Dedifferentiated amniotic fluid mesenchymal stem cell (primary cell): Measurements from ENCODE around the gene PRUNE1.
A peak's percentile ranks its signal among the peaks of the same experiment; 100 is the strongest.

Experiments used
- DNase-seq: peaks from one replicate; pipeline ENCODE4 v3.0.0-alpha.2; 2016; ENCODE audit errors: extremely low spot score

The PRUNE1 gene

GRCh38 chr1:151050051-151050688, 41.9 kb downstream of the PRUNE1 start:
- DNase-seq, result no peak

DNA sequence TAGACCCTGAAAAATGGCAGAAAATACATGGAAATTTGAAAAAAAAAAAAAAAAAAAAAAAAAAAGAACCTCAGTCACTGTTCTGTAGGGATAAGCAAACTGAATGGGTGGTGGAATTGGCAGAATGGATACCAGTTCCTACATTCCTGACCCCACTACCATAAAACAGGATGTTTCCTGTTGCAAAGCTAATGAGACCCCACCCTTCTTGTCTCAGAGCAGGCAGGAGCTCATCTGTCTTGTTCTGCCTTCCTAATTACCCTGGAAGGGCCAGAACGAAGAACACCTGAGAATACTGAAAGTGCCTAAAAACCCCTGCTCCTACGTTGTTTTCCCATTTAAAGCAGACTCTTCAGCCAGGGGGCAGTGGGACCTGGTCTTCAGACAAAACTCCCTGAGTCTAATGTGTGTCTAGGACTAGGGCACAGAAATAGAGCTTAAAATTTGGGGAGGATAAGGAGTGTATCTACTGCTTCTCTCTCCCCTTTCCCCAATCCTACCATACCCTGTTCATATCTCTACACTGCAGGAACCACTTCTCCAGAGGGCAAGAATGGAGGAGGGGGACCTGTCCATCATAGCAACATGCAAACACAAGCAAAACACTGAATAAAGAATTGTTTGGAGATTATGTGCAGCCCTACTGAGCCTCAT, 43.2 kb downstream of the PRUNE1 start:
- DNase-seq, result no peak

DNA sequence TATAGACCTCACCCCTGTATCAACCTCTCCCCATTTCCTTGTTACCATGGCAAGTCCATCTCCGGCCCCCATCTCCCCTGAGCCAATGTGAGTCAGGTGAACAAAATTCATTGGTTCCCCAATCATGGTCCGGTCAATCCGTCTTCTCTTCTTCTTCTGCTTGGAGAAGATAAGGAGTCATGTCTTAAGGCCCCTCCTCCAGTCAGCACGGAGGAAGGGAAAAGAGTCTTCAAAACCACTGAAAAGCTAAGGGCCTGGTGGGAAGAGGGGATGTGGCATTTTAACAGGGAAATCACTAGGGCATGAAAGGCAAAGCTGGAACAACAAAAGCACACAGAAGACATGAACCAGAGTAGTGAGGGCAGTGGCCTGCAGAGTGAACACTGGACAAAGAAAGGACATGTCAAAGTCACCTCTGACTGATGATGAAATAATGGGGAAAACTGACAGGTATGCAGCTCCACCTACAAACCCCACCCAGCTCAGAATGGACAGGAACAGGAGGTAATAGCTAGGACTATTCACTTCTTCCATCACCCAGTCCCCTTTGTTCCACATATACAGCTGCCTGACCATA, 46.8 kb downstream of the PRUNE1 start:
- no peak for DNase-seq

- no peak for DNase-seq
Measured at GRCh38 chr1:151055581-151055980, 47.3 kb downstream of the PRUNE1 start.

GRCh38 chr1:151056149-151056548, 47.9 kb downstream of the PRUNE1 start:
- DNase-seq, result no peak

DNA sequence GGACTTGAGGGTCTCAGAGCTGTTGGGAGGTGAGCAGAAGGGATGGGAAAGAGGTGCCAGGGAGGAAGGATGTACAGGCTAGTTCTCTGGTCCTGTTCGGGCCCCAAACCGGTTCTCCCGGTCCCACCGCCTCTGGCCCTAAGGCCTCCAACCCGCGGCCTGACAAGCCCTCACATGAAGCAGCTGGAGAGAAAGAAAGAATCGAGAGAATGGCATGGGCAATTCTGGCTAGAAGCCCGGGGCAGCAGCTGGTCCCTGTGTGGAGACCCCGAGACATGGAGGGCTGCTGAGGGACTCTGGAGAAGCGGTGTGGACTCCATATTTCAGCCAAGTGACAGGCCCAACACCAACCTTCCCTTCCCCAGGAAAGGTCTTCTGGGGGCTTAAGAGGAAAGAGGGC, 50.4 kb downstream of the PRUNE1 start:
- DNase-seq, result no peak

GRCh38 chr1:151059109-151060006, 51.1 kb downstream of the PRUNE1 start, which contains the start of gene CDC42SE1:
Gene CDC42SE1, minus strand, starts transcription at chr1:151059622. Its CDS starts 3,892 bp downstream, at chr1:151055730.
- peak; percentile 73 for DNase-seq

DNA sequence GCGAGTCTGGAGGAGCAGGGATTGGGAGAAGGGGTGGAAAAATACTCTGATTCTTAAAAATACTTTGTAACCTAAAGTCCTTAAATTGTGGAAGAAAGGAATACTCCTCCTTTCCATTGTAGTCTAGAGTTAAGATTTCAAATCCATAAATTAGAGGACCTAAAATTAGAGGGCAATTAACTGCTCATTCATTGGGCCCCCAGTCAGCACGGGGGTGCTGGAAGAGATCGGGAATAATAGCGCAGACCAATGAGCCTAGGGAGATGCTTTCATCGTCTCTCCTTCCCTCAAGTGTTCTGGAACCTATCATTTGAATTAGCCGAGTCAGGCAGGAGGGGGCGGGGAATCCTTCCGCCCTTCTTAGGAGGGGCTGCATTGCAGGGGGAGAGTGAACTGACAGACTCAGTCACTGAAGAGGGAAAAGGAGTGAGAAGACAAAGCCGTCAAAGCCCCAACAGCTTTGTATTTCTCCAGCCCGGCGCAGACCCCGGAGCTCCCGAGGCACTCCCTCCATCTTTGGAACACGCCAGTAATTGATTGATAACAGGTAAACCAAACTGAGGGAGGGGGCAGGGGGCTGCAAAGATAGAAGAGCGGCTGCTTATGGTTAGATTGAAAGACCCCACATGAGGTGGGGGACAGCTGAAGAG, 51.9 kb downstream of the PRUNE1 start, which contains the start of gene MLLT11:
Gene MLLT11 (plus strand): TSS at position 391 of the 650 bp plus-strand sequence. CDS start 6,828 bp downstream, outside the sequence.
- peak; percentile 48 for DNase-seq

- no peak for DNase-seq
Measured at GRCh38 chr1:151060657-151061421, 52.6 kb downstream of the PRUNE1 start.

DNA sequence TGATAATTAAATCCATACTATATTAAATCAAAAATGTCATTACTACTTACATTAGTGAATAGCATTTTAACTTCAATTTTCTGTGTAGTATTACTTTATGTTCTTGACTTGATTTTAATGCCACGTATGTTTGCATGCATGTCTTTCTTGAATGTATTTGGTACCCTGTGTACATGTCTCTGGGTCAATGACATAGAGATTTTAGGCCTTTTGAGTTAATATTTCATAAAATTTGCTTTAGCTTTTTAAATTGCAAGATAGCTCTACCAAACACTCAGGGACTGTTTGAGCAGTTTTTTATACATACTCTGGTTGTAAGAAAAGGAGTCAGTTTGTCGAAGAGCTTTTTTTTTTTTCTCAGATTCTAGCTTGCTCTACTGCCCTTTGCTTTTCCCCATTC, 53.5 kb downstream of the PRUNE1 start:
- no peak for DNase-seq

DNA sequence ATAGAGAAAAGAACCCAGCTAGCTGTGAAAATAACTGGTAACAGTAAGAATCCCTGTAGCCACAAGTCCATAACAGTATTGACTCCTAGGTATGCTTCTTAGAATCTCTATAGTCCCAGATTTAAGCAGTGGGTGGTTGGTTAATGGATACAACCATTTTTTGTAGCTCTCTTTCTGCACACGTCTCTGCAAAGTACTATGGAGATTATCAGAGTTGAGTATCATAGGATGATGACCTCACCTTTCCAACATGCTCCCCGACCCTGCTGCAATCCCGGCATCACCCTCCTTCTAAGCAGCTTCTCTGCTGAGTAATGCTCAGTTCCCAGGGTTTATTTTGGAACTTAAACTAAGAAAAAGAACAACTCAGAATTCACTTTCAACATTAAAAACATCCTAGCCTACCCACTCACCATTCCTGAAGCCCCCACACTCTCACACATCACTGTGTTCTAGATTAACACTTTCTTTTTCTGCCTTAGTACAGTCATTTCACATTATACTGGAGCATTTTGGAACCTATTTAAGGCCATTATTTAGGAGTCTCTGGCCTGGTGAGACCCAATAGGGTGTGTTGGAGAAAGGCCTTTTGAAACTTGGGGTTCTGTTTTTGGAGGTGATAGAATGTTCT, 54.6 kb downstream of the PRUNE1 start:
- DNase-seq, result peak; percentile 80

- DNase-seq, result no peak
Measured at GRCh38 chr1:151065089-151065645, 56.9 kb downstream of the PRUNE1 start.

- DNase-seq, result no peak
Measured at GRCh38 chr1:151067185-151067584, 58.9 kb downstream of the PRUNE1 start.

GRCh38 chr1:151069103-151069486, 60.8 kb downstream of the PRUNE1 start:
- no peak for DNase-seq

DNA sequence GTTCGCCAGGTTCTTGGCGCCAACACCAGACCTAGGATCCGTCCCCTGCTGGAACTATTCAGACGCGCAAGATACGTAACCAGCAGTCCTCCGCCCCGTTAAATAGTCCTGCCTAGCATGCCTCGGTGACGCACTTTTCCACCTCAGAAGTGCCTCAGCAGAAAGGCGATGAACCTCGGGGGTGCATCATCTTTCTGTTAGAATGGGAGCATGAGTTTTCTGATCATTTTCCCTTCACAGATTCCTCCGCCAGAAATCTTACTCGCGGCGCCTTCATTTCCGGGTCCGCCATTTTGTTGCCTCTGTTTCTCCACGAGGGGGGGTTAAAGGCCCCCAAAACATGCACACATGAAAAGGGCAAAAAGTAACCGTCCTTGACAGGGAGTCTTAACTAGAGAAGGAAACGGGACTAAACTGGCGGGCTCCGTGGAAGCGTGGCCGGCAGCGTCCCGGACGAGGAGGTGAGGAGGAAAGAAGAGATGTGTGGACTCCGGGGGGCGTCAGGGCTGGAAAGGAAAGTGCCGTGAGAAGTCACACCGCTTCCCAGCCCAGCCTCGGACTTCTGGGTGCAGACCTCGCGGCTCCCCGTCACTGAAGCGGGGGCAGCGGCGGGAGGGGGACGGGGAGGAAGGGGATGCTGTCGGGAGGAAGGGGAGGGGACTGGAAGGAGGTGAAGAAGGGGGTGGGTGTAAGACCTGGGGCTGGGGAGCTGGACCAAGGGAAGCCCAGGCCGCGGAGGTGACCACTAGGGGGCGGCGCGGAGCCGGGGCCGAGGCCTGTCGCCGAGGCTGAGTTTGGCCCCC, 62.4 kb downstream of the PRUNE1 start, which contains the start of gene GABPB2:
Gene GABPB2 (plus strand): TSS at position 288 of the 803 bp plus-strand sequence. CDS start 17,429 bp downstream, outside the sequence.
- DNase-seq, result peak; percentile 90

DNA sequence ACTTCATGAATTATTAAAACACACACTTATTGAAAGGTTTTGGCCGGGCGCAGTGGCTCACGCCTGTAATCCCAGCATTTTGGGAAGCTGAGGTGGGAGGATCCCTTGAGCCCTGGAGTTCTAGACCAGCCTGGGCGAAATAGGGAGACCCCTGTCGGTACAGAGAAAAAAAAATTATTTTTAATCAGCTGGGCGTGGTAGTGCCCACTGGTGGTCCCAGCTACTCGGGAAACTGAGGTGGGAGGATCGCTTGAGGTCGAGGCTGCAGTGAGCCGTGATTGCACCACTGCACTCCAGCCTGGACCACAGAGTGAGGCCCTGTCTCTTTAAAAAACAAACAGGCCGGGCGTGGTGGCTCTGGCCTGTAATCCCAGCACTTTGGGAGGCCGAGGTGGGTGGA, 64.0 kb downstream of the PRUNE1 start:
- DNase-seq, result no peak
